Body of pancreas (tissue), 4 donors: Measurements from ENCODE around the gene CLDN18.

ENCODE experiments used
- POLR2A ChIP-seq, 3 donors: fragments of 450-650 bp; IDR thresholded peaks; one replicate each; pipeline ENCODE4 v1.6.1; 2016; ENCODE audit warnings: antibody characterized with exemption in 3 of 3, mild to moderate bottlenecking in 2 of 3
- TF ChIP-seq, protein P1 (sequence below), 7 experiments: fragments of 450-650 bp in 4 of 7; fragments of 200-600 bp in 3 of 7; sonication (generic) in 3 of 7; IDR thresholded peaks; one replicate each; pipeline ENCODE4 v1.5.1; 2016 to 2019; ENCODE audit warnings: antibody characterized with exemption in 7 of 7

DNA sequence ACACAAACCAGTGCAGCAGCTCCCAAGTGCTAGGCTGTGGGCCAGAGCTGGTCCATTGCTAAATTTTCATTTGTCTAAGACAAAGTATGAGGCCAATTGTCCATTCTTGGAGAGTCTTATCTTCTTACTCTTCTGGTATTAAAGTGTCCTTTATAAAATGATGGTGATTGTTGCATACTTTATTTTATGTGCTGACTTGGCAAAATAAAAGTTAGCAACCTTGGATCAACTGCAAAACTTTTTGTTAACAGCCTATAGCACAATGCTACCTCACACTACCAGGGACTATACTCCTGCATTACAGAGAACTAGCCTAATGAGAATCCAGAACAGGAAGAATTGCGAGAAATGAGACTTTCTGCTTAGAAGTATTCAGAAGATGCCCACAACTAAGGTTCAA is 44.1 kb downstream of the CLDN18 start:
- no peak for TF ChIP-seq POLR2A (IDR thresholded peaks at IDR 0.05)
- TF ChIP-seq, protein P1, sequence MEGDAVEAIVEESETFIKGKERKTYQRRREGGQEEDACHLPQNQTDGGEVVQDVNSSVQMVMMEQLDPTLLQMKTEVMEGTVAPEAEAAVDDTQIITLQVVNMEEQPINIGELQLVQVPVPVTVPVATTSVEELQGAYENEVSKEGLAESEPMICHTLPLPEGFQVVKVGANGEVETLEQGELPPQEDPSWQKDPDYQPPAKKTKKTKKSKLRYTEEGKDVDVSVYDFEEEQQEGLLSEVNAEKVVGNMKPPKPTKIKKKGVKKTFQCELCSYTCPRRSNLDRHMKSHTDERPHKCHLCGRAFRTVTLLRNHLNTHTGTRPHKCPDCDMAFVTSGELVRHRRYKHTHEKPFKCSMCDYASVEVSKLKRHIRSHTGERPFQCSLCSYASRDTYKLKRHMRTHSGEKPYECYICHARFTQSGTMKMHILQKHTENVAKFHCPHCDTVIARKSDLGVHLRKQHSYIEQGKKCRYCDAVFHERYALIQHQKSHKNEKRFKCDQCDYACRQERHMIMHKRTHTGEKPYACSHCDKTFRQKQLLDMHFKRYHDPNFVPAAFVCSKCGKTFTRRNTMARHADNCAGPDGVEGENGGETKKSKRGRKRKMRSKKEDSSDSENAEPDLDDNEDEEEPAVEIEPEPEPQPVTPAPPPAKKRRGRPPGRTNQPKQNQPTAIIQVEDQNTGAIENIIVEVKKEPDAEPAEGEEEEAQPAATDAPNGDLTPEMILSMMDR (IDR thresholded peaks at IDR 0.05): no peak
